Neural cell (in vitro differentiated cells): ENCODE results near the gene RBM38. TPM values are rescaled to one million over a fixed set of nuclear protein-coding genes. Genes with fewer than 3 reads are reported as not detected.

Experiments
- H2AFZ ChIP-seq: fragments of 200-600, 300-800 bp; sonication (generic), shearing (Covaris generic); 2 replicates; pipeline ENCODE4 v1.6.0; 2014; ENCODE audit warnings: low read depth, mild to moderate bottlenecking, antibody characterized with exemption, low read length, moderate library complexity
- H3F3A ChIP-seq: fragments of 200-600 bp; shearing (Covaris generic); 2 replicates; pipeline ENCODE4 v1.6.1; 2016; ENCODE audit warnings: mild to moderate bottlenecking, moderate library complexity, mixed read lengths, antibody characterized with exemption, low read length; ENCODE audit not compliant: insufficient read depth, poor library complexity, severe bottlenecking
- H3K27ac ChIP-seq: fragments of 200-600, 300-800 bp; sonication (generic), shearing (Covaris generic); 2 replicates; pipeline ENCODE4 v1.5.1; 2014; ENCODE audit warnings: mild to moderate bottlenecking, low read length, moderate library complexity
- H3K27me3 ChIP-seq: fragments of 300-800, 200-600 bp; sonication (generic), shearing (Covaris generic); 2 replicates; pipeline ENCODE4 v1.6.0; 2014; ENCODE audit warnings: mild to moderate bottlenecking, low read depth, low read length, moderate library complexity; ENCODE audit not compliant: insufficient read depth
- H3K36me3 ChIP-seq: fragments of 300-800, 200-600 bp; sonication (generic), shearing (Covaris generic); 2 replicates; pipeline ENCODE4 v1.5.1; 2014; ENCODE audit warnings: mild to moderate bottlenecking, antibody characterized with exemption, low read length, moderate library complexity; ENCODE audit not compliant: insufficient read depth
- H3K4me2 ChIP-seq: fragments of 300-800, 200-600 bp; sonication (generic), shearing (Covaris generic); 2 replicates; pipeline ENCODE4 v1.6.0; 2014; ENCODE audit warnings: mild to moderate bottlenecking, low read length
- H3K4me3 ChIP-seq: fragments of 300-800, 200-600 bp; sonication (generic), shearing (Covaris generic); 2 replicates; pipeline ENCODE4 v1.5.1; 2014; ENCODE audit warnings: mild to moderate bottlenecking, low read length, moderate library complexity
- H3K79me2 ChIP-seq: fragments of 200-600 bp; shearing (Covaris generic); replicated peaks from 2 replicates; pipeline ENCODE4 v1.6.0; 2014; ENCODE audit warnings: mild to moderate bottlenecking, low read length, moderate library complexity; ENCODE audit not compliant: insufficient read depth
- H3K9ac ChIP-seq: fragments of 300-800, 200-600 bp; sonication (generic), shearing (Covaris generic); 2 replicates; pipeline ENCODE4 v1.6.1; 2016; ENCODE audit warnings: mild to moderate bottlenecking, low read length, mixed read lengths
- H3K9me2 ChIP-seq: fragments of 200-600 bp; shearing (Covaris generic); 2 replicates; pipeline ENCODE4 v1.6.1; 2016; ENCODE audit warnings: mild to moderate bottlenecking, low read length, mixed read lengths; ENCODE audit not compliant: insufficient read depth
- H3K9me3 ChIP-seq: fragments of 200-600, 300-800 bp; sonication (generic), shearing (Covaris generic); 2 replicates; pipeline ENCODE4 v1.6.1; 2016; ENCODE audit warnings: mild to moderate bottlenecking, mixed run types, low read length, moderate library complexity, mixed read lengths
- H4K20me1 ChIP-seq: fragments of 200-600 bp; shearing (Covaris generic); 2 replicates; pipeline ENCODE4 v1.6.1; 2016; ENCODE audit warnings: mild to moderate bottlenecking, mixed run types; ENCODE audit not compliant: insufficient read depth
- CTCF ChIP-seq: fragments of 450-650 bp; IDR thresholded peaks from 2 replicates; pipeline ENCODE4 v1.5.1; 2014; ENCODE audit warnings: antibody characterized with exemption, mild to moderate bottlenecking, moderate library complexity; ENCODE audit not compliant: poor library complexity, severe bottlenecking
- EP300 ChIP-seq: fragments of 450-650 bp; conservative IDR thresholded peaks from 2 replicates; pipeline ENCODE4 v1.6.1; 2014; ENCODE audit warnings: antibody characterized with exemption, mild to moderate bottlenecking, moderate library complexity; ENCODE audit not compliant: poor library complexity, severe bottlenecking
- EZH2 ChIP-seq: fragments of 200-600, 300-800 bp; shearing (Covaris generic), sonication (generic); IDR thresholded peaks from 2 replicates; pipeline ENCODE4 v1.6.1; 2014; ENCODE audit warnings: antibody characterized with exemption, low read length, borderline replicate concordance, mild to moderate bottlenecking; ENCODE audit not compliant: insufficient read depth, poor library complexity, severe bottlenecking
- MXI1 ChIP-seq: fragments of 450-650 bp; conservative IDR thresholded peaks from 2 replicates; pipeline ENCODE4 v1.6.1; 2014; ENCODE audit warnings: antibody characterized with exemption, mild to moderate bottlenecking; ENCODE audit not compliant: poor library complexity, severe bottlenecking
- POLR2AphosphoS5 ChIP-seq: IDR thresholded peaks from 2 replicates; pipeline ENCODE4 v1.6.1; 2012
- RAD21 ChIP-seq: fragments of 450-650 bp; conservative IDR thresholded peaks from 2 replicates; pipeline ENCODE4 v1.6.1; 2014; ENCODE audit warnings: antibody characterized with exemption, mild to moderate bottlenecking, moderate library complexity
- SMC3 ChIP-seq: fragments of 450-650 bp; conservative IDR thresholded peaks from 2 replicates; pipeline ENCODE4 v1.6.1; 2014; ENCODE audit warnings: antibody characterized with exemption, mild to moderate bottlenecking, moderate library complexity; ENCODE audit not compliant: poor library complexity
- TAF1 ChIP-seq: IDR thresholded peaks from 2 replicates; pipeline ENCODE4 v1.6.1; 2012; ENCODE audit warnings: low read depth
- polyA plus RNA-seq: library from polyadenylated mRNA; depleted of rRNA; stranded (reverse); fragments of >200 nt; gene quantifications from 2 replicates; pipeline ENCODE4 v1.2.3, GENCODE V29; 2014
- TF ChIP-seq, protein P1 (sequence below): IDR thresholded peaks from 2 replicates; pipeline ENCODE4 v1.6.1; 2012; ENCODE audit warnings: borderline replicate concordance

Gene RBM38
- polyA plus RNA-seq, 1 donor from 2014 or later, result 19.0 TPM

GRCh38 chr20:57444394-57445048 is 53.3 kb downstream of the RBM38 start:
- H4K20me1 ChIP-seq, result no peaks in the 10 kb centered on the region
- H3K9ac ChIP-seq, result no peak overlapping the region
- H3K9me2 ChIP-seq, result no peaks in the 10 kb centered on the region
- H3K79me2 ChIP-seq, result no peaks in the 10 kb centered on the region
- no peaks in the 10 kb centered on the region for H3F3A ChIP-seq
- no peak overlapping the region for H2AFZ ChIP-seq
- H3K4me3 ChIP-seq, result no peak overlapping the region
- TF ChIP-seq SMC3 (no peak), CTCF (no peak), EP300 (no peak), RAD21 (no peak), POLR2AphosphoS5 (no peak), EZH2 (no peak), TAF1 (no peak), MXI1 (no peak)
- TF ChIP-seq, protein P1, sequence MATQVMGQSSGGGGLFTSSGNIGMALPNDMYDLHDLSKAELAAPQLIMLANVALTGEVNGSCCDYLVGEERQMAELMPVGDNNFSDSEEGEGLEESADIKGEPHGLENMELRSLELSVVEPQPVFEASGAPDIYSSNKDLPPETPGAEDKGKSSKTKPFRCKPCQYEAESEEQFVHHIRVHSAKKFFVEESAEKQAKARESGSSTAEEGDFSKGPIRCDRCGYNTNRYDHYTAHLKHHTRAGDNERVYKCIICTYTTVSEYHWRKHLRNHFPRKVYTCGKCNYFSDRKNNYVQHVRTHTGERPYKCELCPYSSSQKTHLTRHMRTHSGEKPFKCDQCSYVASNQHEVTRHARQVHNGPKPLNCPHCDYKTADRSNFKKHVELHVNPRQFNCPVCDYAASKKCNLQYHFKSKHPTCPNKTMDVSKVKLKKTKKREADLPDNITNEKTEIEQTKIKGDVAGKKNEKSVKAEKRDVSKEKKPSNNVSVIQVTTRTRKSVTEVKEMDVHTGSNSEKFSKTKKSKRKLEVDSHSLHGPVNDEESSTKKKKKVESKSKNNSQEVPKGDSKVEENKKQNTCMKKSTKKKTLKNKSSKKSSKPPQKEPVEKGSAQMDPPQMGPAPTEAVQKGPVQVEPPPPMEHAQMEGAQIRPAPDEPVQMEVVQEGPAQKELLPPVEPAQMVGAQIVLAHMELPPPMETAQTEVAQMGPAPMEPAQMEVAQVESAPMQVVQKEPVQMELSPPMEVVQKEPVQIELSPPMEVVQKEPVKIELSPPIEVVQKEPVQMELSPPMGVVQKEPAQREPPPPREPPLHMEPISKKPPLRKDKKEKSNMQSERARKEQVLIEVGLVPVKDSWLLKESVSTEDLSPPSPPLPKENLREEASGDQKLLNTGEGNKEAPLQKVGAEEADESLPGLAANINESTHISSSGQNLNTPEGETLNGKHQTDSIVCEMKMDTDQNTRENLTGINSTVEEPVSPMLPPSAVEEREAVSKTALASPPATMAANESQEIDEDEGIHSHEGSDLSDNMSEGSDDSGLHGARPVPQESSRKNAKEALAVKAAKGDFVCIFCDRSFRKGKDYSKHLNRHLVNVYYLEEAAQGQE, result no peak
- no peaks in the 10 kb centered on the region for H3K36me3 ChIP-seq
- no peaks in the 10 kb centered on the region for H3K27me3 ChIP-seq
- H3K4me2 ChIP-seq, result no peak overlapping the region
- H3K9me3 ChIP-seq, result no peaks in the 10 kb centered on the region
- H3K27ac ChIP-seq, result no peak overlapping the region

- Histone ChIP-seq H3K4me3 (no peak overlapping the region), H3K9me2 (no peaks in the 10 kb centered on the region), H3K4me2 (no peak overlapping the region), H3F3A (no peaks in the 10 kb centered on the region), H3K36me3 (no peaks in the 10 kb centered on the region), H3K9me3 (no peaks in the 10 kb centered on the region), H3K9ac (no peak overlapping the region), H4K20me1 (no peaks in the 10 kb centered on the region), H3K27ac (no peak overlapping the region), H3K27me3 (no peaks in the 10 kb centered on the region), H2AFZ (no peak overlapping the region), H3K79me2 (no peaks in the 10 kb centered on the region)
- TF ChIP-seq POLR2AphosphoS5 (no peak), TAF1 (no peak), EP300 (no peak), EZH2 (no peak), SMC3 (no peak), MXI1 (no peak), RAD21 (no peak), CTCF (no peak)
- TF ChIP-seq, protein P1, result no peak
Observed at GRCh38 chr20:57445298-57445697, 54.1 kb downstream of the RBM38 start.
